ENCODE results near the gene ADCK2. TPM values are rescaled to one million over a fixed set of nuclear protein-coding genes. Genes with fewer than 3 reads are reported as not detected.

ADCK2 gene
- total and polyA plus RNA-seq, 9 of the 15 experiments (the other 6 are each of a cell fraction or from before 2014, with no cell fraction given), result 0.08 to 14.3 (median 9.7) TPM

DNA sequence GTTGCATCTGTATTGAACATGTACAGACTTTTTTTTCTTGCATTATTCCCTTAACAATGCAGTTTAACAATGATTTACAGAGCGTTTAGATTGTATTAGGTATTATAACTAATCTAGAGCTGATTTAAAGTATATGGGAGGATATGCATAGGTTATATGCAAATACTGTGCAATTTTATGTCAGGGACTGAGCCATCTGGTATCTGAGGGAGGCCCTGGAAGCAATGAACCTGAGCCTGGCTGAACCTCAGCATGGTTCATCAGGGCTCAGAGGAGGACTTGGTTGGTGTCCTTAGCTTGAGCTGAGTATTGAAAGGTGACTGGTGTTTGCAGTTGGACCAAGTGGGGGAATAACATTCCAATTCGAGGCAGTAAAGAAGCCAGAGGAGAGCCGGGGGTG lies 4.8 kb downstream of the ADCK2 start:
- POLR2A ChIA-PET, result interaction anchor here (0.7 to 1.3 kb wide), 2 partner anchors 19 to 25 kb away, joined by 3 to 4 read pairs; partner anchors contain the start of gene NDUFB2

More for the DNA sequence above, 4.8 kb downstream of the ADCK2 start:
- TF ChIP-seq CXXC5 (CRISPR knock-in tag; IDR thresholded peaks at IDR 0.05), result no peak
- TF ChIP-seq SRSF1 (IDR thresholded peaks at IDR 0.05; ENCODE audit: low read depth, low read length), result no peak
- no peak for TF ChIP-seq NCOA2 (IDR thresholded peaks at IDR 0.05; ENCODE audit: partially characterized antibody in 2 of 2)
- TF ChIP-seq PML (IDR thresholded peaks at IDR 0.05; ENCODE audit: low read length), result no peak
- no peak for TF ChIP-seq PCBP1 (IDR thresholded peaks at IDR 0.05; ENCODE audit: low read depth, low read length, poor library complexity, severe bottlenecking)
- no peak for TF ChIP-seq CBX2 (IDR thresholded peaks at IDR 0.05; ENCODE audit: insufficient read depth, low read length, poor library complexity, severe bottlenecking)
- TF ChIP-seq, protein P1, sequence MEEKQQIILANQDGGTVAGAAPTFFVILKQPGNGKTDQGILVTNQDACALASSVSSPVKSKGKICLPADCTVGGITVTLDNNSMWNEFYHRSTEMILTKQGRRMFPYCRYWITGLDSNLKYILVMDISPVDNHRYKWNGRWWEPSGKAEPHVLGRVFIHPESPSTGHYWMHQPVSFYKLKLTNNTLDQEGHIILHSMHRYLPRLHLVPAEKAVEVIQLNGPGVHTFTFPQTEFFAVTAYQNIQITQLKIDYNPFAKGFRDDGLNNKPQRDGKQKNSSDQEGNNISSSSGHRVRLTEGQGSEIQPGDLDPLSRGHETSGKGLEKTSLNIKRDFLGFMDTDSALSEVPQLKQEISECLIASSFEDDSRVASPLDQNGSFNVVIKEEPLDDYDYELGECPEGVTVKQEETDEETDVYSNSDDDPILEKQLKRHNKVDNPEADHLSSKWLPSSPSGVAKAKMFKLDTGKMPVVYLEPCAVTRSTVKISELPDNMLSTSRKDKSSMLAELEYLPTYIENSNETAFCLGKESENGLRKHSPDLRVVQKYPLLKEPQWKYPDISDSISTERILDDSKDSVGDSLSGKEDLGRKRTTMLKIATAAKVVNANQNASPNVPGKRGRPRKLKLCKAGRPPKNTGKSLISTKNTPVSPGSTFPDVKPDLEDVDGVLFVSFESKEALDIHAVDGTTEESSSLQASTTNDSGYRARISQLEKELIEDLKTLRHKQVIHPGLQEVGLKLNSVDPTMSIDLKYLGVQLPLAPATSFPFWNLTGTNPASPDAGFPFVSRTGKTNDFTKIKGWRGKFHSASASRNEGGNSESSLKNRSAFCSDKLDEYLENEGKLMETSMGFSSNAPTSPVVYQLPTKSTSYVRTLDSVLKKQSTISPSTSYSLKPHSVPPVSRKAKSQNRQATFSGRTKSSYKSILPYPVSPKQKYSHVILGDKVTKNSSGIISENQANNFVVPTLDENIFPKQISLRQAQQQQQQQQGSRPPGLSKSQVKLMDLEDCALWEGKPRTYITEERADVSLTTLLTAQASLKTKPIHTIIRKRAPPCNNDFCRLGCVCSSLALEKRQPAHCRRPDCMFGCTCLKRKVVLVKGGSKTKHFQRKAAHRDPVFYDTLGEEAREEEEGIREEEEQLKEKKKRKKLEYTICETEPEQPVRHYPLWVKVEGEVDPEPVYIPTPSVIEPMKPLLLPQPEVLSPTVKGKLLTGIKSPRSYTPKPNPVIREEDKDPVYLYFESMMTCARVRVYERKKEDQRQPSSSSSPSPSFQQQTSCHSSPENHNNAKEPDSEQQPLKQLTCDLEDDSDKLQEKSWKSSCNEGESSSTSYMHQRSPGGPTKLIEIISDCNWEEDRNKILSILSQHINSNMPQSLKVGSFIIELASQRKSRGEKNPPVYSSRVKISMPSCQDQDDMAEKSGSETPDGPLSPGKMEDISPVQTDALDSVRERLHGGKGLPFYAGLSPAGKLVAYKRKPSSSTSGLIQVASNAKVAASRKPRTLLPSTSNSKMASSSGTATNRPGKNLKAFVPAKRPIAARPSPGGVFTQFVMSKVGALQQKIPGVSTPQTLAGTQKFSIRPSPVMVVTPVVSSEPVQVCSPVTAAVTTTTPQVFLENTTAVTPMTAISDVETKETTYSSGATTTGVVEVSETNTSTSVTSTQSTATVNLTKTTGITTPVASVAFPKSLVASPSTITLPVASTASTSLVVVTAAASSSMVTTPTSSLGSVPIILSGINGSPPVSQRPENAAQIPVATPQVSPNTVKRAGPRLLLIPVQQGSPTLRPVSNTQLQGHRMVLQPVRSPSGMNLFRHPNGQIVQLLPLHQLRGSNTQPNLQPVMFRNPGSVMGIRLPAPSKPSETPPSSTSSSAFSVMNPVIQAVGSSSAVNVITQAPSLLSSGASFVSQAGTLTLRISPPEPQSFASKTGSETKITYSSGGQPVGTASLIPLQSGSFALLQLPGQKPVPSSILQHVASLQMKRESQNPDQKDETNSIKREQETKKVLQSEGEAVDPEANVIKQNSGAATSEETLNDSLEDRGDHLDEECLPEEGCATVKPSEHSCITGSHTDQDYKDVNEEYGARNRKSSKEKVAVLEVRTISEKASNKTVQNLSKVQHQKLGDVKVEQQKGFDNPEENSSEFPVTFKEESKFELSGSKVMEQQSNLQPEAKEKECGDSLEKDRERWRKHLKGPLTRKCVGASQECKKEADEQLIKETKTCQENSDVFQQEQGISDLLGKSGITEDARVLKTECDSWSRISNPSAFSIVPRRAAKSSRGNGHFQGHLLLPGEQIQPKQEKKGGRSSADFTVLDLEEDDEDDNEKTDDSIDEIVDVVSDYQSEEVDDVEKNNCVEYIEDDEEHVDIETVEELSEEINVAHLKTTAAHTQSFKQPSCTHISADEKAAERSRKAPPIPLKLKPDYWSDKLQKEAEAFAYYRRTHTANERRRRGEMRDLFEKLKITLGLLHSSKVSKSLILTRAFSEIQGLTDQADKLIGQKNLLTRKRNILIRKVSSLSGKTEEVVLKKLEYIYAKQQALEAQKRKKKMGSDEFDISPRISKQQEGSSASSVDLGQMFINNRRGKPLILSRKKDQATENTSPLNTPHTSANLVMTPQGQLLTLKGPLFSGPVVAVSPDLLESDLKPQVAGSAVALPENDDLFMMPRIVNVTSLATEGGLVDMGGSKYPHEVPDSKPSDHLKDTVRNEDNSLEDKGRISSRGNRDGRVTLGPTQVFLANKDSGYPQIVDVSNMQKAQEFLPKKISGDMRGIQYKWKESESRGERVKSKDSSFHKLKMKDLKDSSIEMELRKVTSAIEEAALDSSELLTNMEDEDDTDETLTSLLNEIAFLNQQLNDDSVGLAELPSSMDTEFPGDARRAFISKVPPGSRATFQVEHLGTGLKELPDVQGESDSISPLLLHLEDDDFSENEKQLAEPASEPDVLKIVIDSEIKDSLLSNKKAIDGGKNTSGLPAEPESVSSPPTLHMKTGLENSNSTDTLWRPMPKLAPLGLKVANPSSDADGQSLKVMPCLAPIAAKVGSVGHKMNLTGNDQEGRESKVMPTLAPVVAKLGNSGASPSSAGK (IDR thresholded peaks at IDR 0.05), result no peak
- TF ChIP-seq POLR2A (conservative IDR thresholded peaks at IDR 0.05), result no peak
- TF ChIP-seq ZNF707 (CRISPR knock-in tag; conservative IDR thresholded peaks at IDR 0.05), result no peak
- Histone ChIP-seq H3K36me3 (ENCODE audit: control insufficient read depth, insufficient read depth, low read length) (peaks cover 6% of the 10 kb centered on the region; the same call in 1 of the 3 replicates), H3K4me3 (no peak overlapping the region), H3K4me1 (replicated peaks in 1 of 2; ENCODE audit: control insufficient read depth in 2 of 2, insufficient read depth in 2 of 2, low read length in 2 of 2) (peaks cover 13 to 23% of the 10 kb centered on the region in 2 experiments; a peak in 4 of 5 replicates), H3K4me2 (ENCODE audit: insufficient read depth, low read length) (no peak overlapping the region), H3K79me2 (ENCODE audit: control insufficient read depth, insufficient read depth, low read length) (no peaks in the 10 kb centered on the region), H3K27me3 (ENCODE audit: control insufficient read depth in 2 of 2, insufficient read depth in 2 of 2, low read length in 2 of 2) (no peaks in the 10 kb centered on the region), H2AFZ (ENCODE audit: low read depth, low read length) (no peak overlapping the region), H4K20me1 (replicated peaks; ENCODE audit: control insufficient read depth, insufficient read depth, low read length) (no peaks in the 10 kb centered on the region), H3K9me1 (ENCODE audit: control insufficient read depth, insufficient read depth, low read length) (no peaks in the 10 kb centered on the region), H3K9ac (ENCODE audit: insufficient read depth in 1 of 2, low read depth in 2 of 2, low read length in 2 of 2) (no peak overlapping the region), H3K27ac (ENCODE audit: extremely low read depth, low read depth, low read length) (no peak overlapping the region), H3K9me3 (replicated peaks; ENCODE audit: control insufficient read depth, insufficient read depth, low read depth, low read length) (no peaks in the 10 kb centered on the region)
- FAIRE-seq (no peak), ATAC-seq (no peak), DNase-seq (ENCODE audit: extremely low read depth in 1 of 4, low spot score in 3 of 4) (no peak)
- CTCF ChIA-PET (ENCODE audit: low intra/inter-chr PET ratio), result no interaction called here
- no TSS peak for BruUV-seq (replicated peaks)
- in situ Hi-C loops (cut with MboI) (no loop called here), intact Hi-C loops (cut with micrococcal nuclease) (loop anchor here (10.0 kb wide), 2 partner anchors 307 to 857 kb away; no protein-coding TSS in a partner anchor)
- WGBS (ENCODE audit: insufficient coverage, low coverage, missing lambda C conversion rate), result 31% methylated on average over 3 of the region's 3 CpGs
